Stimulated activated CD8-positive, alpha-beta memory T cell treated with anti-CD3 and anti-CD28 coated beads, Interleukin-7, amount 100 ng/mL, for 1 hour (primary cell): ENCODE results near the gene ERCC4.

Experiments
- DNase-seq, 2 donors: peaks; one replicate each; pipeline ENCODE4 v3.0.0-alpha.2; 2020; ENCODE audit warnings: low read depth in 2 of 2

ERCC4 gene

GRCh38 chr16:13948086-13948485, 28.1 kb downstream of the ERCC4 start:
- no peak for DNase-seq

- DNase-seq = no peak
Observed at GRCh38 chr16:13950821-13951547, 31.0 kb downstream of the ERCC4 start.

- no peak for DNase-seq
Observed at GRCh38 chr16:13951611-13952010, 31.7 kb downstream of the ERCC4 start.

- DNase-seq = no peak
Observed at GRCh38 chr16:13953501-13953900, 33.5 kb downstream of the ERCC4 start.

- DNase-seq = no peak
Observed at GRCh38 chr16:13956635-13957196, 36.8 kb downstream of the ERCC4 start.

GRCh38 chr16:13957197-13958078, 37.5 kb downstream of the ERCC4 start:
- no peak for DNase-seq

GRCh38 chr16:13958474-13958873, 38.5 kb downstream of the ERCC4 start:
- no peak for DNase-seq

GRCh38 chr16:13959626-13960025, 39.7 kb downstream of the ERCC4 start:
- no peak for DNase-seq

GRCh38 chr16:13961099-13961811, 41.3 kb downstream of the ERCC4 start:
- no peak for DNase-seq

- DNase-seq = no peak
Observed at GRCh38 chr16:13962232-13962631, 42.3 kb downstream of the ERCC4 start.

- DNase-seq = no peak
Observed at GRCh38 chr16:13968835-13969234, 48.9 kb downstream of the ERCC4 start.

GRCh38 chr16:13969711-13970110, 49.8 kb downstream of the ERCC4 start:
- DNase-seq = no peak

GRCh38 chr16:13970708-13971422, 50.9 kb downstream of the ERCC4 start:
- DNase-seq = no peak

GRCh38 chr16:13973321-13974023, 53.5 kb downstream of the ERCC4 start:
- no peak for DNase-seq

GRCh38 chr16:13977177-13977576, 57.2 kb downstream of the ERCC4 start:
- no peak for DNase-seq

- no peak for DNase-seq
Observed at GRCh38 chr16:13982451-13982850, 62.5 kb downstream of the ERCC4 start.

- DNase-seq = no peak
Observed at GRCh38 chr16:13983625-13984024, 63.7 kb downstream of the ERCC4 start.

GRCh38 chr16:13984794-13985193, 64.8 kb downstream of the ERCC4 start:
- no peak for DNase-seq

- DNase-seq = no peak
Observed at GRCh38 chr16:13988038-13988437, 68.1 kb downstream of the ERCC4 start.

GRCh38 chr16:13992322-13992721, 72.4 kb downstream of the ERCC4 start:
- no peak for DNase-seq

GRCh38 chr16:13992976-13993375, 73.0 kb downstream of the ERCC4 start:
- DNase-seq = no peak
